B cell (primary cell): ENCODE data around the gene DLX6. TPM values are rescaled to one million over a fixed set of nuclear protein-coding genes. Genes with fewer than 3 reads are reported as not detected.

ENCODE experiments used
- ATAC-seq: fragments of 200-7000 bp; cut with Tn5 transposase; one replicate; pipeline ENCODE4 v1.10.0; 2021; ENCODE audit warnings: low read depth, mild to moderate bottlenecking, moderate number of reproducible peaks, moderate library complexity
- CTCF ChIA-PET: fragments of 350-600 bp; sonication (Branson Sonifier 250); formaldehyde crosslinking; loops from one replicate; lab custom pipeline; 2021; ENCODE audit warnings: antibody characterized with exemption, inconsistent platforms; lab: Charles Lee
- POLR2A ChIA-PET: fragments of 350-600 bp; sonication (Branson Sonifier 250); formaldehyde crosslinking; loops from one replicate; lab custom pipeline; 2021; ENCODE audit warnings: antibody characterized with exemption; lab: Charles Lee
- DNase-seq: peaks from one replicate; pipeline ENCODE4 v3.0.0; 2013
- H2AFZ ChIP-seq: 2 replicates; pipeline ENCODE4 v1.6.1; 2012; ENCODE audit warnings: mild to moderate bottlenecking, low read depth, low read length; ENCODE audit not compliant: insufficient read depth, poor library complexity, severe bottlenecking
- H3K27ac ChIP-seq, 2 donors: 1 replicate in 1 of 2; 2 replicates in 1 of 2; pipeline ENCODE4 v1.5.1; 2012 to 2013; ENCODE audit warnings: low read length in 2 of 2, mild to moderate bottlenecking in 2 of 2, moderate library complexity in 1 of 2
- H3K27me3 ChIP-seq, 4 experiments: fragments of 200-600 bp in 1 of 4; sonication (generic) in 1 of 4; replicated peaks in 1 of 4; 1 replicate in 2 of 4; 2 replicates in 2 of 4; pipeline versions ENCODE4 v1.6.1 to v1.7.0; 2013 to 2016; ENCODE audit warnings: low read length in 3 of 4, mild to moderate bottlenecking in 2 of 4, mixed read lengths in 1 of 4, moderate library complexity in 1 of 4; ENCODE audit not compliant: insufficient read depth in 4 of 4, control insufficient read depth in 3 of 4; ENCODE audit errors: control extremely low read depth in 1 of 4
- H3K36me3 ChIP-seq, 2 experiments: replicated peaks in 1 of 2; 1 replicate in 1 of 2; 2 replicates in 1 of 2; pipeline versions ENCODE4 v1.6.1 to v1.7.1; 2013; ENCODE audit warnings: low read length in 1 of 2; ENCODE audit not compliant: insufficient read depth in 2 of 2, control insufficient read depth in 1 of 2; ENCODE audit errors: control extremely low read depth in 1 of 2, extremely low read depth in 1 of 2
- H3K4me1 ChIP-seq, 2 donors: fragments of 200-600 bp in 1 of 2; sonication (generic) in 1 of 2; 1 replicate in 1 of 2; 2 replicates in 1 of 2; pipeline versions ENCODE4 v1.5.1 to v1.6.1; 2013 to 2017; ENCODE audit warnings: low read length in 2 of 2; ENCODE audit not compliant: control insufficient read depth in 2 of 2, insufficient read depth in 2 of 2
- H3K4me2 ChIP-seq: replicated peaks from 2 replicates; pipeline ENCODE3; 2012; ENCODE audit warnings: mild to moderate bottlenecking, low read depth, low read length; ENCODE audit not compliant: poor library complexity, severe bottlenecking
- H3K4me3 ChIP-seq, 5 experiments: fragments of 200-600 bp in 1 of 5; sonication (generic) in 1 of 5; 1 replicate in 3 of 5; 2 replicates in 2 of 5; pipeline versions ENCODE4 v1.5.1 to v1.7.0; 2011 to 2016; ENCODE audit warnings: low read length in 4 of 5, mild to moderate bottlenecking in 4 of 5, low read depth in 2 of 5, control low read depth in 1 of 5, moderate library complexity in 1 of 5; ENCODE audit not compliant: insufficient read depth in 1 of 5; ENCODE audit errors: control extremely low read depth in 1 of 5, extremely low read depth in 1 of 5
- H3K79me2 ChIP-seq: fragments of 200-600 bp; sonication (generic); one replicate; pipeline ENCODE4 v1.6.0; 2016; ENCODE audit warnings: low read length; ENCODE audit not compliant: control insufficient read depth, insufficient read depth
- H3K9ac ChIP-seq: fragments of 200-600 bp; sonication (generic); 2 replicates; pipeline ENCODE4 v1.6.1; 2017; ENCODE audit warnings: mild to moderate bottlenecking, low read length, moderate library complexity
- H3K9me3 ChIP-seq, 3 donors: one replicate each; pipeline versions ENCODE4 v1.6.1 to v1.7.1; 2013; ENCODE audit warnings: low read length in 2 of 3; ENCODE audit not compliant: control insufficient read depth in 2 of 3, insufficient read depth in 1 of 3; ENCODE audit errors: control extremely low read depth in 1 of 3
- H4K20me1 ChIP-seq: 2 replicates; pipeline ENCODE4 v1.6.0; 2012; ENCODE audit warnings: mild to moderate bottlenecking, low read length; ENCODE audit not compliant: insufficient read depth, control insufficient read depth, poor library complexity, severe bottlenecking
- H3K27ac Mint-ChIP-seq: one replicate; pipeline ENCODE4 v1.8.0; 2021; ENCODE audit warnings: mixed read lengths
- H3K27me3 Mint-ChIP-seq: one replicate; pipeline ENCODE4 v1.8.0; 2021; ENCODE audit warnings: mixed read lengths
- H3K4me1 Mint-ChIP-seq: one replicate; pipeline ENCODE4 v1.8.0; 2021; ENCODE audit warnings: mixed read lengths
- H3K4me3 Mint-ChIP-seq: one replicate; pipeline ENCODE4 v1.8.0; 2021; ENCODE audit warnings: mixed read lengths
- H3K9me3 Mint-ChIP-seq: one replicate; pipeline ENCODE4 v1.8.0; 2022; ENCODE audit warnings: mixed read lengths; ENCODE audit not compliant: insufficient read depth
- EZH2 ChIP-seq: IDR thresholded peaks from 2 replicates; pipeline ENCODE4 v1.6.1; 2012; ENCODE audit warnings: borderline replicate concordance, low read depth, mild to moderate bottlenecking, moderate library complexity, low read length; ENCODE audit not compliant: insufficient read depth, poor library complexity, severe bottlenecking
- WGBS: methylation state at CpG from one replicate; pipeline ENCODE4 v1.1.5; 2013; ENCODE audit warnings: missing lambda C conversion rate; ENCODE audit not compliant: insufficient coverage; 5-methylcytosine and 5-hydroxymethylcytosine counted together
- intact Hi-C: fragments of 100-400 bp; cut with micrococcal nuclease; formaldehyde crosslinking; loops from one replicate; pipeline ENCODE4 v1.10.0; 2022
- polyA plus RNA-seq: library from polyadenylated mRNA; depleted of rRNA; stranded (reverse); fragments of >200 nt; gene quantifications from 2 replicates; pipeline ENCODE4 v1.2.3, GENCODE V29; 2012
- total RNA-seq, 2 donors: library from RNA; stranded (reverse); fragments of 120-200 nt in 1 of 2; gene quantifications; 1 replicate in 1 of 2; 2 replicates in 1 of 2; pipeline versions ENCODE4 v1.2.3 to v1.2.4, GENCODE V29; 2013 to 2022
- TF ChIP-seq, protein P1 (sequence below): fragments of 200-600 bp; IDR thresholded peaks from one replicate; pipeline ENCODE4 v1.8.0; 2022; ENCODE audit warnings: antibody characterized with exemption, mild to moderate bottlenecking

Gene DLX6
- total and polyA plus RNA-seq, 2 donors (not counting 1 experiment from before 2014, with no cell fraction given) = not detected

DNA sequence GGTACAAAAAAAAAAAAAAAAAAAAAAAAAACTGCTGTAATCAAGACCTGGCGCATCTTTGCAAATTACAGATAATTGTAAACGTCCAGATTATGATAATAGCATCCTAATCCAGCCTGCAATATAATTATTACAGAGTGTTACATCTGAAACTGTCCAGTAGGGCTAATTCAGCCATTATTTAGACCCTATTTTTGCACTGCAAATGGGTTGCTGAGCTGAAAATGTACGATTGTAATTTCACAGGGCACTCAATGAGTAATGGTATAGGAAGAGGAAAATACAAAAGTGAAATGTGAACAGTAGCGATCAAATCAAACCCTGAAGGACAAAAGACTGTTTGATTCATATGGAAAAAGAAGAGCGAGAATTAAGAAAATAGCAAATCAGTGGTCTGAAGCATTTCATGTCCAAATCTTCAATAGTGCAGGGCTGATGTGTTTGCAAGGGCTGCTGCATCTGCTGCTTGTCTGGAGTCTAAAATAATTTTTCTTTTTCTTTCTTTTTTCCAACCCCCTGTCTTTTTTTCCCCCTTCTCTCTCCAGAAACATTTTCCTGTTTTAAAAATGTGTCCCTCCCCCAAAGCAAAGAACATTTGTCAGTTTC lies 8.9 kb downstream of the DLX6 start:
- Histone ChIP-seq H3K27ac (no peak overlapping the region), H4K20me1 (no peaks in the 10 kb centered on the region), H3K4me1 (no peaks in the 10 kb centered on the region), H3K9ac (no peak overlapping the region), H3K79me2 (no peaks in the 10 kb centered on the region), H3K27me3 (peaks cover 0 to 78% (median 68%) of the 10 kb centered on the region in 4 experiments), H3K9me3 (peaks cover 0 to 19% (median 0%) of the 10 kb centered on the region in 3 donors), H2AFZ (no peak overlapping the region), H3K36me3 (no peaks in the 10 kb centered on the region), H3K4me2 (no peak overlapping the region), H3K4me3 (no peak overlapping the region)
- DNase-seq (no peak), ATAC-seq (no peak)
- Mint-ChIP-seq H3K27ac (no peak overlapping the region), H3K4me1 (peaks cover 2% of the 10 kb centered on the region), H3K4me3 (no peak overlapping the region), H3K27me3 (peaks cover 87% of the 10 kb centered on the region), H3K9me3 (no peaks in the 10 kb centered on the region)
- CTCF ChIA-PET = no interaction called here
- intact Hi-C loops = no loop called here
- POLR2A ChIA-PET = interaction anchor here (0.7 kb wide), 1 partner anchor 15 kb away, joined by 11 read pairs; no protein-coding TSS in a partner anchor
- TF ChIP-seq, protein P1, sequence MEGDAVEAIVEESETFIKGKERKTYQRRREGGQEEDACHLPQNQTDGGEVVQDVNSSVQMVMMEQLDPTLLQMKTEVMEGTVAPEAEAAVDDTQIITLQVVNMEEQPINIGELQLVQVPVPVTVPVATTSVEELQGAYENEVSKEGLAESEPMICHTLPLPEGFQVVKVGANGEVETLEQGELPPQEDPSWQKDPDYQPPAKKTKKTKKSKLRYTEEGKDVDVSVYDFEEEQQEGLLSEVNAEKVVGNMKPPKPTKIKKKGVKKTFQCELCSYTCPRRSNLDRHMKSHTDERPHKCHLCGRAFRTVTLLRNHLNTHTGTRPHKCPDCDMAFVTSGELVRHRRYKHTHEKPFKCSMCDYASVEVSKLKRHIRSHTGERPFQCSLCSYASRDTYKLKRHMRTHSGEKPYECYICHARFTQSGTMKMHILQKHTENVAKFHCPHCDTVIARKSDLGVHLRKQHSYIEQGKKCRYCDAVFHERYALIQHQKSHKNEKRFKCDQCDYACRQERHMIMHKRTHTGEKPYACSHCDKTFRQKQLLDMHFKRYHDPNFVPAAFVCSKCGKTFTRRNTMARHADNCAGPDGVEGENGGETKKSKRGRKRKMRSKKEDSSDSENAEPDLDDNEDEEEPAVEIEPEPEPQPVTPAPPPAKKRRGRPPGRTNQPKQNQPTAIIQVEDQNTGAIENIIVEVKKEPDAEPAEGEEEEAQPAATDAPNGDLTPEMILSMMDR = no peak
- TF ChIP-seq EZH2 = no peak
- whole genome bisulfite sequencing = 18% methylated on average over 3 of the region's 5 CpGs

DNA sequence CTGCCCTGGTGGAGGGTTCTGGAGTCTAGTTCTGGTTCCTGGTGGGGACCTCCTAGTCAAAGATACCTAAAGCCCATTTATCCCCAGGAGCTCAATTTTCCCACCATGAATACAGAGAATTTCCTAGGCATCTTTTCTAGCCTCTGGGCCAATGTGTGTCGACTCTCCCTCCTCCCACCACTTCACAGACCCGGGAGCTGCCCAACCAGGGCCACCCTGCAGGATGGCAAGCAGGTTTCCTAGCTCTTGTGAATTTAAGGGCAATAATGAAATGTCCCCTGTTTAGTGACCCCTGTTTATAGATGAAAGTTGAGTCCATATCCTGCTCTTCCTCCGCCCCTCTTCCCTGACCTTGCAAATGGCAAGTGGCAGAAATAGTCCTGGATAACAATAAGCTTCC lies 9.9 kb downstream of the DLX6 start:
- DNase-seq (no peak), ATAC-seq (no peak)
- TF ChIP-seq, protein P1 = no peak
- no peak for TF ChIP-seq EZH2
- no peak overlapping the region for H2AFZ ChIP-seq
- ChIA-PET POLR2A (no interaction called here), CTCF (interaction anchor here (0.8 kb wide), 1 partner anchor 12 kb away, joined by 3 read pairs; no protein-coding TSS in a partner anchor)
- H3K27ac ChIP-seq = no peak overlapping the region
- intact Hi-C loops = no loop called here
- H3K27me3 ChIP-seq = peaks cover 0 to 82% (median 66%) of the 10 kb centered on the region in 4 experiments
- H3K4me2 ChIP-seq = no peak overlapping the region
- H3K9ac ChIP-seq = no peak overlapping the region
- no peaks in the 10 kb centered on the region for H3K36me3 ChIP-seq
- no peaks in the 10 kb centered on the region for H3K4me1 ChIP-seq
- no peaks in the 10 kb centered on the region for H3K79me2 ChIP-seq
- Mint-ChIP-seq H3K9me3 (no peaks in the 10 kb centered on the region), H3K27ac (no peak overlapping the region), H3K4me1 (peaks cover 2% of the 10 kb centered on the region), H3K27me3 (peaks cover 87% of the 10 kb centered on the region), H3K4me3 (no peak overlapping the region)
- H3K9me3 ChIP-seq = peaks cover 0 to 15% (median 0%) of the 10 kb centered on the region in 3 donors
- WGBS = no CpG with 5 or more reads among the region's 3 CpGs
- H4K20me1 ChIP-seq = no peaks in the 10 kb centered on the region
- H3K4me3 ChIP-seq = no peak overlapping the region
